GM19238 (cell line): ENCODE measurements around the gene CAPZA2.
"Not testable (repeated sequence)": the region's sequence is repeated elsewhere in the genome, so short reads cannot be mapped to it uniquely, and the experiment has no call there.

Experiments used
- DNase-seq: peaks from one replicate; pipeline ENCODE4 v3.0.0; 2011; ENCODE audit warnings: low spot score; ENCODE audit not compliant: insufficient read length

CAPZA2 gene

DNA sequence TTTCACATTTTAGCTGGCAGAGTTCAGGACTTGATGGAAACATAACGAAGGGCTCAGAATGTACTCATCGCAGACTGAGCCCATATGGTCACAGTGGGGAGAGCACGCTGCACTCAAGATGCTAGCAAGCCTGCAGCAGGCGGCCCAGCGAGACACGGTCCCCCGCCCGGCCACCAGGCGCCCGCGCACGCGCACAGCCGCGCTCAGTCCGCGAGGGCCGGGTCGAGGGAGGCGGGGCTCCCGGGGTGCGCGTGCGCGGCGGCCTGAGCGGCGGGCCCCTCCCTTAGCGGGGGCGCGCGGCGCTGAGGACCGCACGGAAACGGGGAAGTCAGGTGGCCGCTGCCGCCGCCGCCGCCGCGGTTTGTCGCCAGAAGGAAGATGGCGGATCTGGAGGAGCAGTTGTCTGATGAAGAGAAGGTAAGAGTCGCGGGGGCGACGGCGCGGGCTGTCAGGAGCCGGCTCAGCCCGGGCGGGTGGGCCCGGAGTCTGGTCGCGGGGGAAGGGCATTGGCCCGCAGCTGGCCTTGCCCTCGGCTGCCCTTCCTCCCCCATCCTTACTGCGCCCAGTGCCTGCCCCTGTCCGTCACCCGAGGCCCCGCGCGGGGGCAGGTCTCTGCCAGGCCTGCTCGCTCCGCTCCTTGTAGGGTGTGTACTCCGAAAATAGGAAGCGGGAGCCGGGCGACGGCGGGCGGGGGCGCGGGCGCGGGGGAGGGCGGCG, at the start of gene CAPZA2:
Gene CAPZA2 (plus strand): TSS at position 354 of the 717 bp plus-strand sequence. CDS start 25 bp downstream, at position 379.
- peak; percentile 95 for DNase-seq

GRCh38 chr7:116812860-116813259, 49.5 kb upstream of the CAPZA2 start:
- DNase-seq = no peak

- not testable (repeated sequence) for DNase-seq
These were observed 49.0 kb upstream of the CAPZA2 start for GRCh38 chr7:116813371-116813770.

- no peak for DNase-seq
These were observed 47.3 kb upstream of the CAPZA2 start for GRCh38 chr7:116815041-116815440.

- DNase-seq = no peak
These were observed 42.2 kb upstream of the CAPZA2 start for GRCh38 chr7:116820149-116820548.

- not testable (repeated sequence) for DNase-seq
These were observed 40.7 kb upstream of the CAPZA2 start for GRCh38 chr7:116821647-116822046.

DNA sequence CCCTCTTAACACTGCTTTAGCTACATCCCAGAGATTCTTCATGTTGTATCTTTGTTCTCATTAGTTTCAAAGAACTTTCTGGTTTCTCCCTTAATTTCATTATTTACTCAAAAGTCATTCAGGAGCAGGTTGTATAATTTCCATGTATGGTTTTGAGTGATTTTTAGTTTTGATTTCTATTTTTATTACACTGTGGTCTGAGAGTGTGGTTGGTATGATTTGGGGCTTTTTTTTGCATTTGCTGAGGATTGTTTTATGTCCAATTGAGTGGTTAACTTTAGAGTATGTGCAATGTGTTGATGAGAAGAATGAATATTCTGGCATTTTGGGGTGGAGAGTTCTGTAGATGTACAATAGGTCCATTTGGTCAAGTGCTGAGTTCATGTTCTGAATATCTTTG, 37.9 kb upstream of the CAPZA2 start:
- DNase-seq = no peak

GRCh38 chr7:116828281-116828680, 34.1 kb upstream of the CAPZA2 start:
- no peak for DNase-seq

DNA sequence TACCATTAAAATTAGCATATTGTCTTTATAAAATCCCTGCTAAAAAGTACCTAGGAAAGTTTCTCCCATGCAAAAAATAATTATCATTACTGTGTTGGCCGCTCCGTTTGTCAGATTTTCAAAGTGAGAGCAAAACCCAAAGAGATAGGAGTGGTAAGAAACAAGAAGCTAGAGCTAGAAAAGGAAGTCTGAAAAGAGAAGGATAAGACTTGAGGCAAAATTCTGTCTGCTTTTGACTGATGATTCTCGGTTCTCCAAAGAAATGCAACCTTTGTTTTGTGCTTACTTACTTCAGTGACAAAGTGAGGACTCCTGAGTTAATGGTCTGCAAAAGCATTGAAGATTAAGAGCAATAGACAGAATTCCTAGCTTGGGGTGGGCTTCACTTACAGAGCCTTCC, 33.3 kb upstream of the CAPZA2 start:
- DNase-seq = no peak

GRCh38 chr7:116829493-116829892, 32.9 kb upstream of the CAPZA2 start:
- DNase-seq = no peak

- no peak for DNase-seq
These were observed 29.7 kb upstream of the CAPZA2 start for GRCh38 chr7:116832692-116833091.

- no peak for DNase-seq
These were observed 27.4 kb upstream of the CAPZA2 start for GRCh38 chr7:116834815-116835504.

DNA sequence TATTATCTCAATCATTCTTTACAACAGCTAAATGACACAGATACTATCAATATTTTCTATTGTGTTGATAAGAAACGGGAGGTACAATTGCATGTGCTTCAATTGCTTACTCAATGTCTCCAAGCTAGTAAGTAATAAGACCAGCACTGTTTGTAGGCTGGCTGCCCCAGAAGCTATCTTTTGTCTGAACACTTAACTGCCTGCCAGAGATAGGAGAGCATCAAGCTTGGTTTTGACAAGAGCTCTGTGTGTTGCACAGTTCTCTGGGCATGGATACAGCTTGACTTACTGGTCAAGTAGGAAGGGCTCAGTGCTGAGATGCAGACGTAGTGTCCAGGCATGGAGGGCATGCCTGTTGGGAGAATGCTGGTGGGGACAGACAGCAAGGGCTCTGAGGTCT, 26.3 kb upstream of the CAPZA2 start:
- DNase-seq = no peak

GRCh38 chr7:116836911-116837310, 25.5 kb upstream of the CAPZA2 start:
- DNase-seq = no peak

DNA sequence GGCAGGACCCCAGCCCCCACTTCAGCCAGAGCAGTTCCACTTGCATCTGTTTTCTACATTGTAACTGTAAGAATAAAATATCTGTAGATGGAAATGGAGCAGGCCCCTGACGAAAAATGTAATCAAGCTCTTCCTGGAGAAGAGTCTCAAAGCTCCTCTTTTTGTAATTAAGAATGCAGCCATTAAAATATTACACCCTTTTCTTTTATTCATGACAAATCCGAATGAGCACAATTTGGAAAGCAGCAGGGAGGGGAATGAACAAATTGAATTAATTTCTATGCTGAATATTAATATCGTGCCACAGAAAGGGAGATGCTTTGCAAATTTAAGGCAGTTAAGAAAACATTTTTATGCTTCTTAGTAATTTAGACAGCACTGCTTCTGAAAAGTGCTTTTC, 24.8 kb upstream of the CAPZA2 start:
- DNase-seq = no peak

GRCh38 chr7:116840256-116840655, 22.1 kb upstream of the CAPZA2 start:
- no peak for DNase-seq

DNA sequence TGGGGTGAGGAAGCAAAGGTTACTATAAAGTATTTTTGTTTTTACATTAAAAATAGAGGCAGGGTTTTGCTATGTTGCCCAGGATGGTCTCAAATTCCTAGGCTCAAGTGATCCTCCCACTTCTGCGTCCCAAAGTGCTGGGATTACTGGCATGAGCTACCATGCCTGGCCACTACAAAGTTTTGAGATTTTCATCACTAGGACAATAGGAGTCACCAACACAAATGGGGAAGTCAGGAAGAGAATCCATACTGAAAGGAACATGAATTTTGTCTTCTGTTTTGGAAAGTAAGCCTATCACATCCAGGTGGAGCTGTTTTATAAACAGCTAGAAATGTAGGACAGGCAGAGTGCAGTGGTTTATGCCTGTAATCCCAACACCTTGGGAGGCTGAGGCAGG, 20.0 kb upstream of the CAPZA2 start:
- DNase-seq = no peak

- no peak for DNase-seq
These were observed 19.0 kb upstream of the CAPZA2 start for GRCh38 chr7:116843378-116843777.

DNA sequence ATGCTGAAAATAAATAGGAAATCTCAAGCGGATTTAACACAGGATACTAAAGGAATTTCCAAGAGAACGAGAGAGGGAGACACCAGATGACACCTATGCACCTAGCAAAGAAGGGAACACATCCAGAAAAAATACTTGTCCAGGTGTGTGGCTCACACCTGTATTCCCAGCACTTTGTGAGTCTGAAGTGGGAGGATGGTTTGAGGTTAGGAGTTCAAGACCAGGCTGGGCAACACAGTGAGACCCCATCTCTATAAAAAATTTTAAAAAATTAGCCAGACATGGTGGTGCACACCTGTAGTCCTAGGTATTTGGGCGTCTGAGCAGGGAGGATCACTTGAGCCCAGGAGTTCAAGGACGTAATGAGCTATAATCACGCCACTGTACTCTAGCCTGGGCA, 11.2 kb upstream of the CAPZA2 start:
- DNase-seq = no peak

GRCh38 chr7:116851671-116852070, 10.7 kb upstream of the CAPZA2 start:
- no peak for DNase-seq

GRCh38 chr7:116854132-116854531, 8.3 kb upstream of the CAPZA2 start:
- no peak for DNase-seq

DNA sequence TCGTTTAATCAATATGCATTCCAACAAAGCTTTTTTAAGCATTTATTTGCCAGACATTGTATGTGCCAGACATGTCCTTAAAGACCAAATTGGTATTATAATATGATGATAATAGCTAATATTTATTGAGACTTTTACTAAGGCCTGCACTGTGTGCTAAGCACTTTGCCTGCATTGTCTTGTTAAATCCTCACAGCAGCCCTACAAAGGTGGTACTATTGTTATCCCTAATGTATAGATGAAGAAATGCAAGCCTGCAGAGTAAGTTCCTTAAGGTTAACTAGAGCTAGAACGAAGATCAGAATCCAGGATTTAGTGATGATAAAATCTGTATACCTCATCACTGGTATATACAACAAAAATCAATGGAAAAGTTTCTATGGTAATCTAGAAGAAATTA, 5.3 kb upstream of the CAPZA2 start:
- DNase-seq = no peak

DNA sequence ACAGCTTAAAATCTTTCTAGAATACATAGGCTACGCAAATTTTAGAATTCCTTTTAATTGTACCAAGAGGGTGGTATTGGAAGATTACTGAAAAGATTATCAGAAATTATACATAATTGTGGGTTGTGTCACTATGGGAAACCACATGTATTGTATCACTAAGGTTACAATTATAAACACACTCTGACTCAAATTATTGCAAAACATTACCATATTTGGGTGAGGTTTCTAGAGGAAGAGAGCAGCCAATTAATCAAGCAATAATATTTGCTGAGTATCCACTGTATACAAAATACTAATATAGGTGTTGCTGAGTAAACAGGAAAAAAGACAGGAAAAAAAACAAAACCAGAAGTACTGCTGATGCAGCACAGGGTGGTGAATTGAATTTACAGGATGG, 3.1 kb upstream of the CAPZA2 start:
- no peak for DNase-seq
